Thymus (tissue), 11 donors: Measurements from ENCODE around the gene CNOT4. TPM values are rescaled to one million over a fixed set of nuclear protein-coding genes. Genes with fewer than 3 reads are reported as not detected.

Experiments used
- DNase-seq, 9 donors: peaks; one replicate each; pipeline ENCODE4 v3.0.0-alpha.2; 2013; ENCODE audit warnings: low spot score in 9 of 9, low read depth in 6 of 9, missing footprints in 1 of 9
- H3K27ac ChIP-seq, 2 donors: one replicate each; pipeline ENCODE4 v1.5.1; 2013; ENCODE audit warnings: control low read depth in 1 of 2, low read depth in 1 of 2, low read length in 1 of 2, mild to moderate bottlenecking in 1 of 2, moderate library complexity in 1 of 2
- H3K27me3 ChIP-seq, 2 donors: one replicate each; pipeline ENCODE4 v1.5.1; 2013; ENCODE audit warnings: low read length in 1 of 2; ENCODE audit not compliant: control insufficient read depth in 2 of 2, insufficient read depth in 1 of 2
- H3K36me3 ChIP-seq, 2 donors: one replicate each; pipeline ENCODE4 v1.5.1; 2013; ENCODE audit warnings: low read length in 1 of 2, mild to moderate bottlenecking in 1 of 2, moderate library complexity in 1 of 2; ENCODE audit not compliant: control insufficient read depth in 2 of 2, insufficient read depth in 2 of 2
- H3K4me1 ChIP-seq, 2 donors: one replicate each; pipeline ENCODE4 v1.5.1; 2013; ENCODE audit warnings: low read length in 2 of 2; ENCODE audit not compliant: control insufficient read depth in 2 of 2, insufficient read depth in 2 of 2
- H3K4me3 ChIP-seq, 2 donors: one replicate each; pipeline ENCODE4 v1.5.1; 2013; ENCODE audit warnings: low read length in 2 of 2, control low read depth in 1 of 2, mild to moderate bottlenecking in 1 of 2
- H3K9me3 ChIP-seq, 2 donors: one replicate each; pipeline ENCODE4 v1.5.1; 2013; ENCODE audit warnings: low read length in 1 of 2, mild to moderate bottlenecking in 1 of 2; ENCODE audit not compliant: control insufficient read depth in 2 of 2, insufficient read depth in 1 of 2
- WGBS: extraction: QIAGEN DNeasy Blood & Tissue Kit; methylation state at CpG from one replicate; pipeline ENCODE4 v1.1.7; 2013; 5-methylcytosine and 5-hydroxymethylcytosine counted together
- polyA plus RNA-seq: library from polyadenylated mRNA; stranded (reverse); fragments of 200-250 nt; gene quantifications from one replicate; pipeline ENCODE4 v1.2.3, GENCODE V29; 2013
- total RNA-seq: library from RNA; stranded (reverse); fragments of 120-200 nt; gene quantifications from one replicate; pipeline ENCODE4 v1.2.4, GENCODE V29; 2013
- donor health status: healthy.

CNOT4 gene
- total and polyA plus RNA-seq, 2 donors, result 6.3 to 12.8 TPM

- no peak for DNase-seq
- no peaks in the 10 kb centered on the region for H3K4me1 ChIP-seq
- H3K27ac ChIP-seq, result no peak overlapping the region
- no peaks in the 10 kb centered on the region for H3K9me3 ChIP-seq
- no peak overlapping the region for H3K4me3 ChIP-seq
- H3K27me3 ChIP-seq, result no peaks in the 10 kb centered on the region
- H3K36me3 ChIP-seq, result peaks cover 0 to 9% of the 10 kb centered on the region in 2 donors
These were observed 102.0 kb downstream of the CNOT4 start for GRCh38 chr7:135407884-135408283.

GRCh38 chr7:135406918-135407317, 103.0 kb downstream of the CNOT4 start:
- H3K27ac ChIP-seq, result no peak overlapping the region
- no peak for DNase-seq
- peaks cover 0 to 9% of the 10 kb centered on the region in 2 donors for H3K36me3 ChIP-seq
- H3K9me3 ChIP-seq, result no peaks in the 10 kb centered on the region
- H3K4me3 ChIP-seq, result no peak overlapping the region
- 98% methylated on average over 3 of the region's 3 CpGs for WGBS
- H3K4me1 ChIP-seq, result no peaks in the 10 kb centered on the region
- no peaks in the 10 kb centered on the region for H3K27me3 ChIP-seq

GRCh38 chr7:135405969-135406368, 103.9 kb downstream of the CNOT4 start:
- Histone ChIP-seq H3K4me1 (no peaks in the 10 kb centered on the region), H3K27ac (no peak overlapping the region), H3K9me3 (no peaks in the 10 kb centered on the region), H3K27me3 (no peaks in the 10 kb centered on the region), H3K36me3 (peaks cover 0 to 9% of the 10 kb centered on the region in 2 donors), H3K4me3 (no peak overlapping the region)
- 95% methylated on average over 2 of the region's 2 CpGs for WGBS
- DNase-seq, result no peak

GRCh38 chr7:135403302-135403701, 106.6 kb downstream of the CNOT4 start:
- 97% methylated on average over 3 of the region's 3 CpGs for WGBS
- Histone ChIP-seq H3K27me3 (no peaks in the 10 kb centered on the region), H3K27ac (no peak overlapping the region), H3K36me3 (peaks cover 0 to under 1% of the 10 kb centered on the region in 2 donors), H3K9me3 (no peaks in the 10 kb centered on the region), H3K4me3 (no peak overlapping the region), H3K4me1 (no peaks in the 10 kb centered on the region)
- DNase-seq, result no peak

- H3K27ac ChIP-seq, result no peak overlapping the region
- peaks cover 6 to 10% of the 10 kb centered on the region in 2 donors for H3K36me3 ChIP-seq
- DNase-seq, result no peak
- H3K4me3 ChIP-seq, result no peak overlapping the region
- no peaks in the 10 kb centered on the region for H3K27me3 ChIP-seq
- no peaks in the 10 kb centered on the region for H3K4me1 ChIP-seq
- no peaks in the 10 kb centered on the region for H3K9me3 ChIP-seq
These were observed 112.2 kb downstream of the CNOT4 start for GRCh38 chr7:135397689-135398088.

GRCh38 chr7:135392701-135393100, 117.2 kb downstream of the CNOT4 start:
- H3K4me3 ChIP-seq, result no peak overlapping the region
- no peaks in the 10 kb centered on the region for H3K4me1 ChIP-seq
- 96% methylated on average over 4 of the region's 4 CpGs for WGBS
- no peaks in the 10 kb centered on the region for H3K27me3 ChIP-seq
- no peaks in the 10 kb centered on the region for H3K9me3 ChIP-seq
- DNase-seq, result no peak
- H3K27ac ChIP-seq, result no peak overlapping the region
- H3K36me3 ChIP-seq, result peaks cover 6 to 13% of the 10 kb centered on the region in 2 donors

- Histone ChIP-seq H3K36me3 (peaks cover 6 to 13% of the 10 kb centered on the region in 2 donors), H3K4me1 (no peaks in the 10 kb centered on the region), H3K27ac (no peak overlapping the region), H3K4me3 (no peak overlapping the region), H3K9me3 (no peaks in the 10 kb centered on the region), H3K27me3 (no peaks in the 10 kb centered on the region)
- WGBS, result 97% methylated on average over 3 of the region's 3 CpGs
- DNase-seq, result no peak
These were observed 118.4 kb downstream of the CNOT4 start for GRCh38 chr7:135391514-135391913.

GRCh38 chr7:135390829-135391228, 119.1 kb downstream of the CNOT4 start:
- Histone ChIP-seq H3K27ac (no peak overlapping the region), H3K4me1 (no peaks in the 10 kb centered on the region), H3K27me3 (no peaks in the 10 kb centered on the region), H3K36me3 (peaks cover 6 to 13% of the 10 kb centered on the region in 2 donors), H3K9me3 (no peaks in the 10 kb centered on the region), H3K4me3 (no peak overlapping the region)
- no peak for DNase-seq

- Histone ChIP-seq H3K27ac (no peak overlapping the region), H3K9me3 (no peaks in the 10 kb centered on the region), H3K36me3 (peaks cover 6 to 9% of the 10 kb centered on the region in 2 donors), H3K4me1 (no peaks in the 10 kb centered on the region), H3K27me3 (no peaks in the 10 kb centered on the region), H3K4me3 (no peak overlapping the region)
- 99% methylated on average over 3 of the region's 3 CpGs for WGBS
- DNase-seq, result no peak
These were observed 119.9 kb downstream of the CNOT4 start for GRCh38 chr7:135389971-135390370.

- no peak overlapping the region for H3K27ac ChIP-seq
These were observed 121.3 kb downstream of the CNOT4 start for GRCh38 chr7:135388616-135389015.

More at GRCh38 chr7:135388616-135389015, 121.3 kb downstream of the CNOT4 start:
- H3K4me3 ChIP-seq, result no peak overlapping the region
- 98% methylated on average over 3 of the region's 3 CpGs for WGBS
- peaks cover 0 to 3% of the 10 kb centered on the region in 2 donors for H3K36me3 ChIP-seq
- no peak for DNase-seq
- H3K27me3 ChIP-seq, result no peaks in the 10 kb centered on the region
- H3K9me3 ChIP-seq, result no peaks in the 10 kb centered on the region
- H3K4me1 ChIP-seq, result no peaks in the 10 kb centered on the region
